Fibroblast of the aortic adventitia (primary cell): Measurements from ENCODE around the gene DRD2. TPM values are rescaled to one million over a fixed set of nuclear protein-coding genes. Genes with fewer than 3 reads are reported as not detected.

ENCODE experiments used
- DNase-seq: peaks from one replicate; pipeline ENCODE4 v3.0.0-alpha.2; 2010; ENCODE audit warnings: low read depth
- H3K4me3 ChIP-seq: 2 replicates; pipeline ENCODE4 v1.5.1; 2011; ENCODE audit warnings: low read depth, mild to moderate bottlenecking, control low read depth, low read length, moderate library complexity
- total RNA-seq: library from RNA; depleted of rRNA; stranded (reverse); fragments of >200 nt; gene quantifications from 2 replicates; pipeline ENCODE4 v1.2.3, GENCODE V29; 2012; ENCODE audit warnings: low replicate concordance
- TF ChIP-seq, protein P1 (sequence below): IDR thresholded peaks from 2 replicates; pipeline ENCODE4 v1.5.1; 2011; ENCODE audit warnings: mild to moderate bottlenecking, low read length, control low read depth, inconsistent platforms; ENCODE audit not compliant: insufficient read depth

The DRD2 gene
- total RNA-seq, 1 donor: not detected

DNA sequence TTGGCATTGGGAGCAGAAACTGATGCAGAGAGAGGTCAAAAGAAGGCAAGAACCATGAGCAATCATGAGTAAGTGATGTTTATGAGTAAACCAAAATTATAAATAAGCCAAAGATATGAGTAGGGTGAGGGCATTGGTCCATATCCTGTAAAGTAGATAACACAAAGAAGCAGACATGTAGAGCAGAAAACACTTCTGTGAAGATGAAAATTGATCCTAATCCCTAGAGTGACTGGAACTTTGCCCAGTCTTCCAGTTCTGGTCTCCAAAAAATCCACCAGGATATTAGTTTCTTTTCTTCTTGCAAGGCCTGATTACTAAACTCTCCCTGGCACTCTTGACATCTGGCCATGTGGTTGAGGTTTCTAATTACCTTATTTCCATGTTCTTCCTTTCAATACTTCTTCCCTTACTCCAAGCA lies 13.7 kb upstream of the DRD2 start:
- TF ChIP-seq, protein P1, sequence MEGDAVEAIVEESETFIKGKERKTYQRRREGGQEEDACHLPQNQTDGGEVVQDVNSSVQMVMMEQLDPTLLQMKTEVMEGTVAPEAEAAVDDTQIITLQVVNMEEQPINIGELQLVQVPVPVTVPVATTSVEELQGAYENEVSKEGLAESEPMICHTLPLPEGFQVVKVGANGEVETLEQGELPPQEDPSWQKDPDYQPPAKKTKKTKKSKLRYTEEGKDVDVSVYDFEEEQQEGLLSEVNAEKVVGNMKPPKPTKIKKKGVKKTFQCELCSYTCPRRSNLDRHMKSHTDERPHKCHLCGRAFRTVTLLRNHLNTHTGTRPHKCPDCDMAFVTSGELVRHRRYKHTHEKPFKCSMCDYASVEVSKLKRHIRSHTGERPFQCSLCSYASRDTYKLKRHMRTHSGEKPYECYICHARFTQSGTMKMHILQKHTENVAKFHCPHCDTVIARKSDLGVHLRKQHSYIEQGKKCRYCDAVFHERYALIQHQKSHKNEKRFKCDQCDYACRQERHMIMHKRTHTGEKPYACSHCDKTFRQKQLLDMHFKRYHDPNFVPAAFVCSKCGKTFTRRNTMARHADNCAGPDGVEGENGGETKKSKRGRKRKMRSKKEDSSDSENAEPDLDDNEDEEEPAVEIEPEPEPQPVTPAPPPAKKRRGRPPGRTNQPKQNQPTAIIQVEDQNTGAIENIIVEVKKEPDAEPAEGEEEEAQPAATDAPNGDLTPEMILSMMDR: no peak
- DNase-seq: no peak
- H3K4me3 ChIP-seq: no peak overlapping the region

DNA sequence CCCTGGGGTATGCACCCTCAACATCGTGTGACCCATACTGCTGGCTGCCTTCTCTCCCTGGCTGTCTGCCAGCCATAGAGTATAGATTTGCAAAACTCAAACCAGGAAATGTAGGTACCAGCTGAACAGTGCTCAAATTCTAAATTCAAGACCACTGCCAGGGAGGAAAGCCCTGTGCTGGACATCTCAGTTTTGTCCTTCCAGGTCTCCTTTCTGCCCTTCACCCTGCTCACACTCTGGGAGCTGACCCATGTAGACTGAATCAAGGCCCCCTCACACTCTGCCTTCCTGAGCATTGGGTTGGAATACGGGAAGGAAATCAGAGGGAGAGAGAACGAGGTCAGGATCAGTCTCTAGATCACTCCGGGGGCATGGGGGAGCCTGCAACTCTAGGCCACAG lies 12.4 kb upstream of the DRD2 start:
- DNase-seq: no peak
- TF ChIP-seq, protein P1: no peak
- H3K4me3 ChIP-seq: no peak overlapping the region

DNA sequence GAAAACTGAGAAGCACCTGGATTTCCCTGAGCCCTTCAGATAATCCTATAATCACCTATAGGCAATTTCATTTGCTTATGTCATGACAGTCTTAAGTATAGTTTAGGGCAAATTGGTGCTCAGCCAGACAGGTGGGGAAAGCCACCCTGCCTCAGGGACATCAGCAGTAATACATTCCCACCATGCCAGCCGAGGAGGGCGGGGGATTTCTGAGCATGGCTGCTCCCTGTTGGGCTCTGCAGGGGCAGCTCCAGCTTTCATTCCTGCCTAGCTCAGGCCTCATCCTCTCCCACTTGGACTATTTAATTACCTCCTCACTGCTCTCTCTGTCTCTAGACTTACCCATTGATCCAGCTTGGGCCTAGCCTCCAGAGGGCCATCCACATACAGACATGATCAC lies 9.0 kb upstream of the DRD2 start:
- TF ChIP-seq, protein P1: no peak
- no peak for DNase-seq
- no peak overlapping the region for H3K4me3 ChIP-seq

DNA sequence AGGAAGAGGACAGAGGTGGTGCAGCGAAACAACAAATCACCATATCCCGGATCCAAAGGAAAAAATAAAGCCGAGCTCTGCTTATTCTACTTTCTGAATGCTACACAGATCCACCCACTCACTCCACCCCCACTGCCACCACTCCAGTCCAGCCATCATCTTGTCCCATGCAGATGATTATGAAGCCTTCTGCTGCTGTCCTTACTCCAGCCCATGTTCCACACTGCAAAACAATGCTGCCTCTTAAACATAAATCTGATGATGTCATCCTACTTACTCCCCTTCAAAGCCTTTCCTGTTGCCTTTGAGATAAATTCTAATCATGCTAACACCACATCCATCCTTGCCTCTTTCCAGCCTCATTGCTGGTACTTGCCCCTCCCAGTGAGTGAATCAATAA lies 6.5 kb upstream of the DRD2 start:
- no peak overlapping the region for H3K4me3 ChIP-seq

DNA sequence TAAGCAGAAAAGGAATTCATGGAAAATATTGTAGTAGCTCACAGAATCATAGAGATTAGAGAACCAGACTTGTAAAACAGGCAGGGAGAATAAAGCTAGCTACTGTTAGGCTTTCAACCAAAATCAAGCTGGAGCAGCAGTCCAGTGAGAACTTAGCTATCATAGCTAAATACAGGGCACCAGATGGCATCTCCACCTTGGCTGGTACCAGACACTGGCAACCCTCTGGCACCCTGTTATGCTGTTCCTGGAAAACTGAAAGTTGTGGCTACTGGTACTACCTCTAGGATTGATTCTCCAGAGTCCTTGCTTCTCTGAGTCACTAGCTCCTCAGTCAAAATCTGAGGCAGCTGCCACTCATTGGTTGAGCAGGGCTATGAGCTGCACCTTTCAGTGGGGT lies 6.0 kb upstream of the DRD2 start:
- no peak for DNase-seq
- TF ChIP-seq, protein P1: no peak
- no peak overlapping the region for H3K4me3 ChIP-seq

More for the DNA sequence above, 6.5 kb upstream of the DRD2 start:
- no peak for DNase-seq
- TF ChIP-seq, protein P1: no peak

DNA sequence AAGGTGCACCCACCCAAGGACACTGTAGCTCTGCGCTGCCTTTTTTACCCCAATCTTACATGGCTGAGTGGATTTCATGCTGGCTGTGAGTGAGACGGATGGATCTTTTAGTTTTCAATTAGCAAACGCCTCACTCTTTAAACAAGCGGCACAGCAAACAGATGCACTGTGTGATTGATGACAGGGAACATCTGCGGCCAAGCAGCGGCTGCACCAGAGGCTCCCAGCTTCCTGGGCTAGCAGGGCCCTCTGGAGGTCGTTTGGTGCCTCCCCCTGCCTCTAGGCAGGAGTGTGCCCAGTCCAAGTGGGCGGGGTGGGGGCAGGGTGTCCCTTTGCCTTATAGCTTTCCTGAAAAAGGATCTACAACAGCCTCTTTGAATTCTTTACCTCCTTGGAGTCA lies 2.1 kb upstream of the DRD2 start:
- no peak for DNase-seq
- TF ChIP-seq, protein P1: no peak
- no peak overlapping the region for H3K4me3 ChIP-seq

DNA sequence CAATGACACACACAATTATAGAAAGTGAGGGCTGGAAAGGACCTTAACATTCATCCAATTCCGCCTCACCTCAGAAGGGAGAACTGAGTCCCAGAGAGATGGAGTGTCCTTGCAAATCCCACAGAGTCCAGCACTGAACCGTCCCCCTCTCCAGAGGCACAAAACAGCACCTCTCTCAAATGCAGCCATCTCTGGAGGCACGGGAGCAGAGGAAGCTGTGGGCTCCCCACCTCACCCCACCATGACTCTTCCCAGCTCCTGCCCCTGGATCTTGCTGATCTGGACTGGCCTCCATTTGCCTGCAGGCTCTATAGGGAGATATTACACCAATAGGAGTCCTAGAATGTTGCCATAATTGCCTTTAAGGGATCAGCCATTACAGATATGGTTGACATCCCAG lies 1.4 kb upstream of the DRD2 start:
- TF ChIP-seq, protein P1: no peak
- H3K4me3 ChIP-seq: no peak overlapping the region
- no peak for DNase-seq
